Measurements from ENCODE around the gene LRMDA. TPM values are rescaled to one million over a fixed set of nuclear protein-coding genes. Genes with fewer than 3 reads are reported as not detected.

The LRMDA gene
- total and polyA plus RNA-seq, 2 of the 8 experiments (the other 6 are each of a cell fraction or from before 2014, with no cell fraction given) = 0.86 to 2.8 TPM

- H4K20me1 ChIP-seq (replicated peaks in 1 of 2; ENCODE audit: control insufficient read depth in 1 of 2, insufficient read depth in 2 of 2, low read length in 2 of 2) = no peaks in the 10 kb centered on the region
- H3K27me3 ChIP-seq (replicated peaks in 1 of 4; ENCODE audit: control insufficient read depth in 3 of 4, extremely low read depth in 1 of 4, insufficient read depth in 3 of 4, low read length in 3 of 4) = no peaks in the 10 kb centered on the region
- no peaks in the 10 kb centered on the region for H3K79me1 ChIP-seq (ENCODE audit: low read depth, low read length)
- H4K8ac ChIP-seq (ENCODE audit: extremely low read depth, insufficient read depth, low read length) = no peak overlapping the region
- H3K79me2 ChIP-seq (ENCODE audit: control insufficient read depth in 1 of 2, insufficient read depth in 2 of 2, low read length in 2 of 2) = no peaks in the 10 kb centered on the region
- no peaks in the 10 kb centered on the region; the same call in 1 of the 2 replicates for H3K23me2 ChIP-seq (ENCODE audit: low read depth, low read length)
- H2BK5ac ChIP-seq (ENCODE audit: low read depth, low read length) = no peak overlapping the region
- no peaks in the 10 kb centered on the region for H3K9me3 ChIP-seq (ENCODE audit: insufficient read depth in 2 of 2, low read depth in 1 of 2, low read length in 1 of 2)
- no peak overlapping the region for H3K9ac ChIP-seq (replicated peaks in 1 of 4; ENCODE audit: extremely low read depth in 1 of 4, low read depth in 3 of 4, low read length in 3 of 4)
- H2AK5ac ChIP-seq (ENCODE audit: low read depth, low read length) = no peak overlapping the region
- POLR2A ChIA-PET (ENCODE audit: partially characterized antibody) = no interaction called here
- H3K4me2 ChIP-seq (ENCODE audit: insufficient read depth in 1 of 2, low read depth in 2 of 2, low read length in 2 of 2) = no peak overlapping the region
- no peak overlapping the region for H4K5ac ChIP-seq (ENCODE audit: insufficient read length, low read depth, low read length)
- no peak overlapping the region for H3K23ac ChIP-seq (ENCODE audit: insufficient read length)
- no peak overlapping the region for H3K4me3 ChIP-seq (ENCODE audit: extremely low read depth in 1 of 4, insufficient read depth in 2 of 4, low read depth in 3 of 4, low read length in 4 of 4)
- CTCF ChIA-PET (ENCODE audit: partially characterized antibody) = no interaction called here
- no peak overlapping the region for H3K56ac ChIP-seq (replicated peaks; ENCODE audit: insufficient read length, low read depth, low read length)
- H3K4ac ChIP-seq (replicated peaks; ENCODE audit: insufficient read length, low read depth, low read length) = no peak overlapping the region
- DNase-seq (ENCODE audit: low read depth in 1 of 2, low spot score in 2 of 2) (no peak), FAIRE-seq (no peak)
- no peak overlapping the region for H2AFZ ChIP-seq (ENCODE audit: low read length)
- no peak overlapping the region for H2BK120ac ChIP-seq (replicated peaks; ENCODE audit: low read depth, low read length)
- no peak overlapping the region for H4K91ac ChIP-seq (replicated peaks; ENCODE audit: insufficient read length, low read length)
- no peak overlapping the region for H2BK20ac ChIP-seq (ENCODE audit: low read length)
- no peak overlapping the region for H2BK12ac ChIP-seq (ENCODE audit: low read depth, low read length)
- H2BK15ac ChIP-seq (ENCODE audit: low read length) = no peak overlapping the region
- no peak overlapping the region for H3K18ac ChIP-seq (ENCODE audit: extremely low read depth, low read length)
- no peak overlapping the region for H3K14ac ChIP-seq (ENCODE audit: insufficient read length)
- no peak overlapping the region for H3K27ac ChIP-seq (ENCODE audit: low read depth, low read length)
- no peaks in the 10 kb centered on the region for H3K36me3 ChIP-seq (ENCODE audit: control insufficient read depth in 2 of 4, insufficient read depth in 4 of 4, low read length in 3 of 4)
- H3K4me1 ChIP-seq (replicated peaks in 1 of 4; ENCODE audit: control insufficient read depth in 3 of 4, insufficient read depth in 4 of 4, low read length in 3 of 4) = no peaks in the 10 kb centered on the region
- TF ChIP-seq JUN (IDR thresholded peaks at IDR 0.05; ENCODE audit: low read depth, low read length) = no peak
- no peak for TF ChIP-seq CHD7 (IDR thresholded peaks at IDR 0.05; ENCODE audit: insufficient replicate concordance, low read length)
Measured at GRCh38 chr10:75814014-75814413, 382.6 kb downstream of the LRMDA start.
